Measurements from ENCODE around the gene TBC1D5.

The TBC1D5 gene

DNA sequence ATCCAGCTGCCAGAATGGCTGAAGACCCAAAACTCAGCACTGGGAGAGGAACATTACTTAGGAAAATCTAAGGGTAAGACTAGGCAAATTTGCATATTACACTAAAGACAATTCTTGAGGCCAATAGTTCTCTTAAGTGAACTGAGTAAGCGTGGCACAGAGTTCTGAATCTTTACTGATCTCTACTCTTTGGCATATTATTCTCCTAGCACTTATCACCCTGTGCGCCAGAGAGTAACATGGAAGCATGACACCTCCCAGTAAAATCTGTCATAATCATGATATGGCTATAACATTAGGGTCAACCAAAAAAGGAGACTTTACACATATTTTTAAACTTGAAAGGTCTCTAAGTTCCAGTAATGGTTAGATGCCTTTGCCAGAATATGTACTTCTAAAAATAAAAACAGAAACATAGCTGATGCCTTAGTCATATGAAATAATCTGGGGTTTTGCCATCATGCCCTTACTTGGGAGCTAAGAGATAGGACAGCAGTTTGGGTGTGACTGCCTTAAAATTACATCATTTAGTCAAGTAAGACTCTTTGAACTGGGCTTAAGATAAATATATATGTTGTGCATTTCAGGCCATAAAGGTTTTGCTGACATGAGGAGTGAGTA is 567.1 kb downstream of the TBC1D5 start:
- H3K4me1 ChIP-seq (ENCODE audit: control insufficient read depth, low read length) = peaks cover 11% of the 10 kb centered on the region
- no peaks in the 10 kb centered on the region for H3K79me2 ChIP-seq (ENCODE audit: control insufficient read depth, low read length)
- TF ChIP-seq, protein P1, sequence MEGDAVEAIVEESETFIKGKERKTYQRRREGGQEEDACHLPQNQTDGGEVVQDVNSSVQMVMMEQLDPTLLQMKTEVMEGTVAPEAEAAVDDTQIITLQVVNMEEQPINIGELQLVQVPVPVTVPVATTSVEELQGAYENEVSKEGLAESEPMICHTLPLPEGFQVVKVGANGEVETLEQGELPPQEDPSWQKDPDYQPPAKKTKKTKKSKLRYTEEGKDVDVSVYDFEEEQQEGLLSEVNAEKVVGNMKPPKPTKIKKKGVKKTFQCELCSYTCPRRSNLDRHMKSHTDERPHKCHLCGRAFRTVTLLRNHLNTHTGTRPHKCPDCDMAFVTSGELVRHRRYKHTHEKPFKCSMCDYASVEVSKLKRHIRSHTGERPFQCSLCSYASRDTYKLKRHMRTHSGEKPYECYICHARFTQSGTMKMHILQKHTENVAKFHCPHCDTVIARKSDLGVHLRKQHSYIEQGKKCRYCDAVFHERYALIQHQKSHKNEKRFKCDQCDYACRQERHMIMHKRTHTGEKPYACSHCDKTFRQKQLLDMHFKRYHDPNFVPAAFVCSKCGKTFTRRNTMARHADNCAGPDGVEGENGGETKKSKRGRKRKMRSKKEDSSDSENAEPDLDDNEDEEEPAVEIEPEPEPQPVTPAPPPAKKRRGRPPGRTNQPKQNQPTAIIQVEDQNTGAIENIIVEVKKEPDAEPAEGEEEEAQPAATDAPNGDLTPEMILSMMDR (IDR thresholded peaks at IDR 0.05; ENCODE audit: low read depth, low read length, poor library complexity, severe bottlenecking) = no peak
- TF ChIP-seq EZH2phosphoT487 (IDR thresholded peaks at IDR 0.05; ENCODE audit: borderline replicate concordance, low read length) = no peak
- H3K9me3 ChIP-seq (ENCODE audit: control insufficient read depth, insufficient read depth, low read length) = no peaks in the 10 kb centered on the region
- no peak overlapping the region for H3K27ac ChIP-seq (ENCODE audit: low read depth, low read length)
- no peaks in the 10 kb centered on the region for H3K36me3 ChIP-seq (ENCODE audit: control insufficient read depth, low read length)
- no peaks in the 10 kb centered on the region for H4K20me1 ChIP-seq (ENCODE audit: control insufficient read depth, insufficient read depth, low read depth, low read length)
- H3K4me2 ChIP-seq (ENCODE audit: low read length) = no peak overlapping the region
- no peak overlapping the region for H3K4me3 ChIP-seq (ENCODE audit: low read length)
- H3F3A ChIP-seq (ENCODE audit: control insufficient read depth, insufficient read depth) = no peaks in the 10 kb centered on the region
- no peaks in the 10 kb centered on the region for H3K9me2 ChIP-seq (replicated peaks; ENCODE audit: control insufficient read depth, low read length)
- no peaks in the 10 kb centered on the region for H3K27me3 ChIP-seq (ENCODE audit: control insufficient read depth, low read length)

DNA sequence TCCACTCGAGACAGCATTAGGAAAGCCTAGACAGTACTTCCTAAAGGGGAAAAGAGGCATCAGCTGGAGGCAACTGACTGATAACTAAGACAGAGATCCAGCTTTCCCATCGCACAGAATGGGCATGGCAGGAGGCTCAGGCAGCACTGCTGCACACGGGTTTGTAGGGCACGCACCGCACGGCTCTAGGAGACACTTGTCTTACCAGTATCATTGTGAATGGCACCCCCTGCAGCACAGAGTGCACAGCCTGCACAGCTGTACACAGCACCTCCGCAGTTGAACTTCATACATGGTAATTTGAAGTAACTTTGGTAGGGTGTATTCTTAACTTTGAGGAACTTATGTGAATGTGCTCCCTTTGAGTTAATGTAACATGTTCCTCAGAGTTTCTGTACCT is 576.1 kb downstream of the TBC1D5 start:
- Histone ChIP-seq H3K4me2 (ENCODE audit: low read length) (no peak overlapping the region), H3K27ac (ENCODE audit: low read depth, low read length) (no peak overlapping the region), H3K9me2 (replicated peaks; ENCODE audit: control insufficient read depth, low read length) (no peaks in the 10 kb centered on the region), H3K36me3 (ENCODE audit: control insufficient read depth, low read length) (peaks cover 11% of the 10 kb centered on the region; the same call in 1 of the 2 replicates), H3K9me3 (ENCODE audit: control insufficient read depth, insufficient read depth, low read length) (no peaks in the 10 kb centered on the region), H4K20me1 (ENCODE audit: control insufficient read depth, insufficient read depth, low read depth, low read length) (no peaks in the 10 kb centered on the region), H3F3A (ENCODE audit: control insufficient read depth, insufficient read depth) (no peaks in the 10 kb centered on the region), H3K27me3 (ENCODE audit: control insufficient read depth, low read length) (no peaks in the 10 kb centered on the region), H3K79me2 (ENCODE audit: control insufficient read depth, low read length) (no peaks in the 10 kb centered on the region), H3K4me1 (ENCODE audit: control insufficient read depth, low read length) (no peaks in the 10 kb centered on the region), H3K4me3 (ENCODE audit: low read length) (no peak overlapping the region)
- TF ChIP-seq, protein P1 (IDR thresholded peaks at IDR 0.05; ENCODE audit: low read depth, low read length, poor library complexity, severe bottlenecking) = peak; percentile 18
- no peak for TF ChIP-seq EZH2phosphoT487 (IDR thresholded peaks at IDR 0.05; ENCODE audit: borderline replicate concordance, low read length)

DNA sequence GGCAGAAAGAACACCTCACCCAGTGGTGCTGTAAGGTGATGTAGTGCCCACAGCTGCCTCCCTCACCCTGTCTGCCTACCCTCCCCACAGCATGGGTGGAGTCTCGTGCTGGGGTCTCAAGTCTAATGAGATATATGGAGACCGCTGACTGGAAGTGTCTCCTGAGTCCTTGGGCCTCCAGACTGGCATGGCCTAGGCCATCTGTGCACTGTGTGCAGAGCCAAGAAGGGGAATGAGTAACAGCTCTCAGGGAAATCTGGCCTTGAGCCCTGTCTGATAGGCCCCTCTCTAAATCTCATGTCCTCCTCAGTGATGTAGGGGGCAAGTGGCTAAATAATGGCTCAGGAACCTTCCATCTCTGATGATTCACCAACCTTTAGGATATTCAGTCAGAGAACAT is 580.3 kb downstream of the TBC1D5 start:
- no peaks in the 10 kb centered on the region for H3K9me2 ChIP-seq (replicated peaks; ENCODE audit: control insufficient read depth, low read length)
- TF ChIP-seq, protein P1 (IDR thresholded peaks at IDR 0.05; ENCODE audit: low read depth, low read length, poor library complexity, severe bottlenecking) = no peak
- no peak for TF ChIP-seq EZH2phosphoT487 (IDR thresholded peaks at IDR 0.05; ENCODE audit: borderline replicate concordance, low read length)
- no peaks in the 10 kb centered on the region for H3K9me3 ChIP-seq (ENCODE audit: control insufficient read depth, insufficient read depth, low read length)
- H4K20me1 ChIP-seq (ENCODE audit: control insufficient read depth, insufficient read depth, low read depth, low read length) = no peaks in the 10 kb centered on the region
- peaks cover 15% of the 10 kb centered on the region; the same call in 1 of the 2 replicates for H3K36me3 ChIP-seq (ENCODE audit: control insufficient read depth, low read length)
- H3K79me2 ChIP-seq (ENCODE audit: control insufficient read depth, low read length) = no peaks in the 10 kb centered on the region
- no peaks in the 10 kb centered on the region for H3K27me3 ChIP-seq (ENCODE audit: control insufficient read depth, low read length)
- no peaks in the 10 kb centered on the region for H3K4me1 ChIP-seq (ENCODE audit: control insufficient read depth, low read length)
- no peak overlapping the region for H3K4me3 ChIP-seq (ENCODE audit: low read length)
- no peak overlapping the region for H3K27ac ChIP-seq (ENCODE audit: low read depth, low read length)
- H3K4me2 ChIP-seq (ENCODE audit: low read length) = no peak overlapping the region
- H3F3A ChIP-seq (ENCODE audit: control insufficient read depth, insufficient read depth) = no peaks in the 10 kb centered on the region
